ENCODE measurements around the gene DLGAP3. TPM values are rescaled to one million over a fixed set of nuclear protein-coding genes. Genes with fewer than 3 reads are reported as not detected.

DLGAP3 gene
- total RNA-seq, 1 donor from 2014 or later, result not detected

DNA sequence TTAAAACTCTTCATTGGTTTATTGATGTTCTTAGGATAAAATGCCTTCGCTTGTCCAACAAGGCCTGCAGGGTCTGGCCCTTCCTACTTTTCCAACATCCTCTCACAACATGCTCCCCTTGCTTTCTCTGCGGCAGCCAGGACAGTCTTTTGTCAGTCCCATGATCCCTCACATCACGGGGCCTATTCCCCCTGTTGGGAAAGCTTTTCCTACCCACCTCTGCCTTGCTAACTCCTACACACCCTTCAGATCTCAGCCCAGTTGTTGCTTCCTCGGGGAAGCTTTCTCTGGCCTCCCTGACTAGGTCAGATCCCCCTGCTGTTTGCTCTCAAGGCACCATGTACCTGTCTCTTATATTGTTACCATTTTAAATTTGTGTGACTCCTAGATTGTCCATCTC is 19.0 kb downstream of the DLGAP3 start:
- Histone ChIP-seq H3K27ac (no peak overlapping the region), H3K36me3 (no peaks in the 10 kb centered on the region), H3K27me3 (no peaks in the 10 kb centered on the region), H3K4me1 (no peaks in the 10 kb centered on the region), H3K4me3 (no peak overlapping the region), H3K9me3 (no peaks in the 10 kb centered on the region)
- intact Hi-C loops (cut with DNase I), result no loop called here
- TF ChIP-seq POLR2AphosphoS5 (IDR thresholded peaks at IDR 0.05; ENCODE audit: insufficient read depth in 1 of 2, low read depth in 1 of 2) (no peak), POLR2A (IDR thresholded peaks at IDR 0.05) (no peak)
- TF ChIP-seq, protein P1, sequence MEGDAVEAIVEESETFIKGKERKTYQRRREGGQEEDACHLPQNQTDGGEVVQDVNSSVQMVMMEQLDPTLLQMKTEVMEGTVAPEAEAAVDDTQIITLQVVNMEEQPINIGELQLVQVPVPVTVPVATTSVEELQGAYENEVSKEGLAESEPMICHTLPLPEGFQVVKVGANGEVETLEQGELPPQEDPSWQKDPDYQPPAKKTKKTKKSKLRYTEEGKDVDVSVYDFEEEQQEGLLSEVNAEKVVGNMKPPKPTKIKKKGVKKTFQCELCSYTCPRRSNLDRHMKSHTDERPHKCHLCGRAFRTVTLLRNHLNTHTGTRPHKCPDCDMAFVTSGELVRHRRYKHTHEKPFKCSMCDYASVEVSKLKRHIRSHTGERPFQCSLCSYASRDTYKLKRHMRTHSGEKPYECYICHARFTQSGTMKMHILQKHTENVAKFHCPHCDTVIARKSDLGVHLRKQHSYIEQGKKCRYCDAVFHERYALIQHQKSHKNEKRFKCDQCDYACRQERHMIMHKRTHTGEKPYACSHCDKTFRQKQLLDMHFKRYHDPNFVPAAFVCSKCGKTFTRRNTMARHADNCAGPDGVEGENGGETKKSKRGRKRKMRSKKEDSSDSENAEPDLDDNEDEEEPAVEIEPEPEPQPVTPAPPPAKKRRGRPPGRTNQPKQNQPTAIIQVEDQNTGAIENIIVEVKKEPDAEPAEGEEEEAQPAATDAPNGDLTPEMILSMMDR (IDR thresholded peaks at IDR 0.05), result no peak
- DNase-seq (ENCODE audit: extremely low spot score in 2 of 2), result no peak

DNA sequence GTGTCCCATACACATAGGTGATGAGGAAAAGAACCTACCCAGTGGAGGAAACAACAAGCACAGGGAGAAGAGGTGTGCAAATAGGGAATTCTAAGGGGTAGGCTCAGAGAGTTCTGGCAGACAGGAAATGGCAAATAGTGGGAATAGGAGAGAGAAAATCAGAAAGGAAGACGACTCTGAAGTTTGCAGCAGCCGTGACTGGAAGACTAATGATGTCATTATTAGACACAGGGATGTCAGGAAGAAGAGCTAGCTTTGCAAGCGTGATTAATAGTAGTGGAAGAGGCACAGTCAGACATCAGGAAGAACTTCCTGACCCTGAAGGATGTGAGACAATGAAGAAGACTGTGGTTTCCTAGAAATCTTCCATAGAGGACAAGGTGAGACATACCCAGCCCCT is 21.1 kb downstream of the DLGAP3 start:
- intact Hi-C loops (cut with DNase I), result no loop called here
- Histone ChIP-seq H3K27ac (no peak overlapping the region), H3K27me3 (no peaks in the 10 kb centered on the region)

DNA sequence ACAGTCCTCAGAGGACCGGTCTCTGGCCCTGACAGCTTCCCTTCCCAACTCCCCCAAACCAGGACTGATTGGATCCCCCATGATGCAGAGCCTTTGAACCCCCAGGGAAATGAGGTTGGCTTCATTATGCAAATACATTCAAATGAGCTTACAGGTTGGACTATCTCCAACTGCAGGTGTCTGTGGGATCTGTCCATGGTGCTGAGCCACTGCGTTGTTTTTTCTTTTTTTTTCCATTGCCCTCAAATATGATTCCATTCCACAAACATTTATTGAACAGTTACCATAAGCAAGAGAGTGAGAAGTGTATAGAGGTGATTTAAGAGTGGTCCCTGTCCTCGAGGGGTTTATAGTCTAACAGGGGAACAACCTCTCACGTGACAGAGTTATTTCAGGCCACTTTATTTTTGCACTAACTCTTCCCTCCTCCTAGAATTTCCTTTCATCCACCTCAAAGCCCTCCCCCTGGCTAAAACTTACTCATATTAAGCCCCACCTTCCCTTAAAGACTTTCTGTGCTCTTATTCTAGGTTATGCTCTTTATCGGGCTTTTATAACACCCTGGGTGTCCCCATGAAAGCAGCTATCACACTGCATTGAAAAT is 21.9 kb downstream of the DLGAP3 start:
- Histone ChIP-seq H3K27ac (no peak overlapping the region), H3K9me3 (no peaks in the 10 kb centered on the region), H3K4me1 (no peaks in the 10 kb centered on the region), H3K36me3 (no peaks in the 10 kb centered on the region), H3K27me3 (no peaks in the 10 kb centered on the region), H3K4me3 (no peak overlapping the region)
- no peak for DNase-seq (ENCODE audit: extremely low spot score in 2 of 2)
- no peak for TF ChIP-seq POLR2AphosphoS5 (IDR thresholded peaks at IDR 0.05; ENCODE audit: insufficient read depth in 1 of 2, low read depth in 1 of 2)
- TF ChIP-seq POLR2A (IDR thresholded peaks at IDR 0.05), result no peak
- TF ChIP-seq, protein P1 (IDR thresholded peaks at IDR 0.05), result no peak
- intact Hi-C loops (cut with DNase I), result no loop called here

More for the DNA sequence above, 21.1 kb downstream of the DLGAP3 start:
- no peaks in the 10 kb centered on the region for H3K36me3 ChIP-seq
- no peak overlapping the region for H3K4me3 ChIP-seq
- H3K4me1 ChIP-seq, result no peaks in the 10 kb centered on the region
- H3K9me3 ChIP-seq, result no peaks in the 10 kb centered on the region
- no peak for DNase-seq (ENCODE audit: extremely low spot score in 2 of 2)
- TF ChIP-seq POLR2A (IDR thresholded peaks at IDR 0.05) (no peak), POLR2AphosphoS5 (IDR thresholded peaks at IDR 0.05; ENCODE audit: insufficient read depth in 1 of 2, low read depth in 1 of 2) (no peak)
- TF ChIP-seq, protein P1 (IDR thresholded peaks at IDR 0.05), result no peak

DNA sequence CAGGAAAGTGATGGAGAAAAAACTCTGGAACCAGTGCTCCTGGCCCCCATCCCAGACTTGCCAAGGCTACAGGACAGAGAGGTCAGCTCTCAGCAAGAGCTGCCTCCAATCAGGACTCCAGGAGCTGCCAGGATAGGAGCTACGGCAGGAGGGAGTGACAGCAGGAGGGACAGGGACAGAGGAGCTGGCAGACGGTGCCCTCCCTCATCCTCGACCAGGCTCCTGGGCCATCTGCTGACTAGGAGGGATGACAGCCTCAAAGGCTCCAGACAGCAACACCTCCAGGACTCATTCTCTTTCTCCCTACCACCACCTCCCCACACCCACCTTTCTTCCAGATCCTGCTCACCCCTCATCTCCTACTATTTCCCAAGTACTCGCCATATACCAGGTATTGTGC is 22.7 kb downstream of the DLGAP3 start:
- no peak for DNase-seq (ENCODE audit: extremely low spot score in 2 of 2)
- Histone ChIP-seq H3K27me3 (no peaks in the 10 kb centered on the region), H3K4me1 (no peaks in the 10 kb centered on the region), H3K4me3 (no peak overlapping the region), H3K36me3 (no peaks in the 10 kb centered on the region), H3K27ac (no peak overlapping the region), H3K9me3 (no peaks in the 10 kb centered on the region)
- intact Hi-C loops (cut with DNase I), result no loop called here
- TF ChIP-seq POLR2A (IDR thresholded peaks at IDR 0.05) (no peak), POLR2AphosphoS5 (IDR thresholded peaks at IDR 0.05; ENCODE audit: insufficient read depth in 1 of 2, low read depth in 1 of 2) (no peak)
- TF ChIP-seq, protein P1 (IDR thresholded peaks at IDR 0.05), result no peak

DNA sequence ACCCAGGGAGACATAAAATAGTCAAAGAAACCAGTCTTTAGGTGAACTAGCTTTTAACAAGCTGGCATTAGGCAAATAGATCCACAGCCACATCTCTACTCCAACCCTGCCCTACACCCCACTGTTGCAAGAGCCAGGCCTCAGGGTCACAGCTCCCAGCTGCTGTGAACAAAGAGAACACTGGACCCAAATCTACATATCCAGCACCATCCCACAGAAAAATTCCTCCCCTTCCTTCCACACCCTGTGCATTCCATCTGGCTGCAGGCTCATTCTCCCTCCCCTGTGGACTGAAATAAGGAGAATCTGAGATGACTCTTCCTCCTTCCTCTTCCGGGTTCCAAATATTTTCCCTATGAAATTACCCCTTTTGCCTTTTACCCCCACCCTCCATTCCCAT is 23.2 kb downstream of the DLGAP3 start:
- Histone ChIP-seq H3K36me3 (no peaks in the 10 kb centered on the region), H3K4me1 (no peaks in the 10 kb centered on the region), H3K27ac (no peak overlapping the region), H3K9me3 (no peaks in the 10 kb centered on the region), H3K27me3 (no peaks in the 10 kb centered on the region), H3K4me3 (no peak overlapping the region)
- no peak for TF ChIP-seq POLR2A (IDR thresholded peaks at IDR 0.05)
- TF ChIP-seq, protein P1 (IDR thresholded peaks at IDR 0.05), result no peak
- TF ChIP-seq POLR2AphosphoS5 (IDR thresholded peaks at IDR 0.05; ENCODE audit: insufficient read depth in 1 of 2, low read depth in 1 of 2), result no peak
- intact Hi-C loops (cut with DNase I), result no loop called here
- no peak for DNase-seq (ENCODE audit: extremely low spot score in 2 of 2)
